Erythroblast (primary cell): ENCODE measurements around the gene DNHD1.
A peak's percentile ranks its signal among the peaks of the same experiment; 100 is the strongest.

Experiments used
- GATA1 ChIP-seq: IDR thresholded peaks from 2 replicates; pipeline ENCODE4 v1.6.1; 2011; ENCODE audit warnings: low read depth, mild to moderate bottlenecking, control low read depth, low read length, moderate library complexity
- POLR2A ChIP-seq: IDR thresholded peaks from 2 replicates; pipeline ENCODE4 v1.6.1; 2011; ENCODE audit warnings: mild to moderate bottlenecking, low read length

DNA sequence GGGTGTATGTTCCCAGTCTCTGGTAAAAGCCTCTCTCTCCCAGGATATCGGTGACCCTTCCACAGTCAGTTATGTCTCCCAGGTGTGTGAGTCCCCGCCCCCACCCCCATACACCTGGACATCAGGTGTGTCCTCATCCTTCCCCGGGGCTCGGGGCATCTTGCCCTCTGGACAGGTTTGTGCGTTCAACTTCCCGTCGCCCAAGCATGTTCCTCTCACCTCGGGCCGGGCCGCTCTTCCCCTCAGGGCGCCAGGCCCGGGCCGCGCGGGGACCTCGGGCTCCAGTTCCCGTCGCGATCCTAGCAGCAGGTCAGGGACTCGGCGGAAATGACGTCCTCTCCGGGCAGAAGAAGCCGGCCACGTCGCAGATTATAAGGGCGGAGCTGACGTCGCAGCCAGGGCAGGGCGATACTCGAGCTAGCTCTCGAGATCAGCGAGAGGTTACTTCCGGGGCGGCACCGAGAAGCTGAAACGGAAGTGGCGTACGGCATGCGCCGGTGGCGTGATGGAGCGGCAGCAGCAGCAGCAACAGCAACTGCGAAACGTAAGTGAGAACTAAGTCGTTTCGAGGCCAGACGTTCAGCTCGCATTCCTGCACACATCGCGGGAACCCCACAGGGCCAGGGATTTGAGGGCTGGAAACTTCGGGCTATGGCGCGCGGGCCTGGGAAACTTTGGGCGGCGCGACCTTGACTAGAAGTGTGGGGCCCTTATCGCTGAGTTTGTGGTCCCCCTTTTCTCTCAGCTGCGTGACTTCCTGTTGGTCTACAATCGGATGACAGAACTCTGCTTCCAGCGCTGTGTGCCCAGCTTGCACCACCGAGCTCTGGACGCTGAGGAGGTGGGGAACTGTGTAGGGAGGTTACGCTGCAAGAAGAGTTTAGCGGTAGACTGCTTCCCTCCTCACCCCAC, 15.8 kb upstream of the DNHD1 start, which contains the start of the genes ARFIP2 and TIMM10B:
- peak; percentile 99 for TF ChIP-seq POLR2A
- TF ChIP-seq GATA1: no peak
